Stimulated activated CD4-positive, alpha-beta T cell treated with anti-CD3 and anti-CD28 coated beads, Interleukin-1b, Interleukin-23, amount 100 ng/mL, for 1 hour (primary cell): ENCODE data around the gene PASK.

Experiments used
- DNase-seq, 2 donors: peaks; one replicate each; pipeline ENCODE4 v3.0.0-alpha.2; 2020; ENCODE audit warnings: low read depth in 2 of 2

PASK gene

DNA sequence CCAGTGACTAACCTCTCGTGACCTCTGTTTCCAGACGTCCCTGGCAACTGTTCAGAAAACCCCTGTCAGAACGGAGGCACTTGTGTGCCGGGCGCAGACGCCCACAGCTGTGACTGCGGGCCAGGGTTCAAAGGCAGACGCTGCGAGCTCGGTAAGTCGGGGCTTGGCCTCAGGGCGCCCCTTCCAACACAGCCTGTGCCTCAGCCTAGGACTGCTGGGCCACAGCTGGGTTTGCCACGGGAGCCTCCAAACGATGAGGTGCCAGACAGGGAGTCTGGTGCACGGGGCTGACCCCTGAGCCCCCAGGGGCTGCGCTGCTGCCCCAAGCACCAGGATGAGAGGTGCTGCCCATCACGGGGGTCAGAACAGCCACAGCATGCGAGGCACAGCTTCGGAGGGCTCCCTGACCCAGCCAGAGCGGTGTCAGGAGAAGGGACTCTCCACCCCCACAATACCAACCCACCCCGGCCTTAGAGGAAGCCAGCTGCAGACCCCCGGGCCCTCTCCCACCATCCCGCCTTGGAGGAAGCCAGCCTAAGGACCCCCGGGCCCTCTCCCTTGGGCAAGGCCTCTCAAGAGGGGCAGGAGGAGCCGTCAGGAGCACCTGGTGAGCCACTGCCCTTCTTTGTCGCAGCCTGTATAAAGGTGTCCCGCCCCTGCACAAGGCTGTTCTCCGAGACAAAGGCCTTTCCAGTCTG is 67.5 kb downstream of the PASK start:
- DNase-seq, result no peak

DNA sequence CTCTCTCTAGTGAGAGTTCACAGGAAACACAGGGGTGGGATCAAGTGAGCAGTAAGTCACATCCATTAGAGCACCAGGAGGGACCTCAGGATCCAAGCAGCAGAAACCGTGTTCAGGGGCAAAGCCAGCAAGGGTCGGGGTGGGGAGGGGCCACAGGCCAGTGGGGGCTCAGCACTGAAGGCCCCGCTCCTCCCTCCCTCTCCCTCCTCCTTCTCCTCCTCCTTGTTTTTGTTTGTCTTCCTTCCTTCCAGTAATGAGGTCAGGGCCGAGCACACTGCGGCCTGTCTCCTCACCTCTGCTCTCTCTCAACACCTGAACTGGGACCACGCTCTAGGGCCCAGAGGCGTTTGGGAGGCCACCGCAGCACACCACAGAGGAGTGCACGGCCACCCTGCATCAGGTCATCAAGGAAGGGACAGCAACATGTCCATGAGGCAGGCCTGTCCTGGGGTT is 68.1 kb downstream of the PASK start:
- DNase-seq, result no peak

DNA sequence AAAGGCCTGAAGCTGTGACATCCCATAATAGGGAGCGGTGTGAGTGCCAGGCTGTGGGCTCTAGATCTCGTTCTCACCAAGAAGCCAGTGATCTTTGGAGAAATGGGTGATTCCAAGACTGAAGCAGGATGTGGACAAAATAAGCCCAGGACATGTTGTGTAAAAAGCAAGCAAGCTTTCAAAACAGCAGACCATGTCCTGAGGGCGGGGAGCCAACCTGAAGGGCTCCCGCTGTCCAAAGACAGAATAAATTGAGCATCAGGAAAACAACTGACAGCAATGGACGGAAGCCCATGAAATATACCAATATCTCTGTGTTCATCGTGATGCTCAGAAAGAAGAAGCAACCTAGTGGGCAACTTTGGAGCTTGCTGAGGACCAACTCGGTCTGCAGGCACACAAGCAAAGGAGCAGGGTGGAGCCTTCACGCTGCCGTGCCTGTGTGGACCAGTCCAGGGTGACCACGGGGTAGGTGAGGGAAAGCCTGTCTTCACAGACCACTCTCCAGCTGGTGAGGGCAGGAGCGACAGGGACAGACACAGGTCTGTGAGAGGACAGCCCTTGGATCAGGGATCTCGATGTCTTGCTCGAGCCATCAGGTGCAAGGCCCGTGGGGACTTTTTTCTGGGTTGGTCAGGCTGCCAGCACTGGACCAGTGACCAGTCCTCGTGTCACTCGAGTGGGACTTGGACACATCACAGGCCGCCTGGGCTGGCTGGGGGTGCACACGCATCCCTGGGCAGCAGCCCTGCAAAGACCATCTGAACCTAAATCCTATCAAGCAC is 68.7 kb downstream of the PASK start:
- no peak for DNase-seq

- no peak for DNase-seq
These were observed 74.3 kb downstream of the PASK start for GRCh38 chr2:241074901-241075540.

- DNase-seq, result no peak
These were observed 75.0 kb downstream of the PASK start for GRCh38 chr2:241074065-241074818.

DNA sequence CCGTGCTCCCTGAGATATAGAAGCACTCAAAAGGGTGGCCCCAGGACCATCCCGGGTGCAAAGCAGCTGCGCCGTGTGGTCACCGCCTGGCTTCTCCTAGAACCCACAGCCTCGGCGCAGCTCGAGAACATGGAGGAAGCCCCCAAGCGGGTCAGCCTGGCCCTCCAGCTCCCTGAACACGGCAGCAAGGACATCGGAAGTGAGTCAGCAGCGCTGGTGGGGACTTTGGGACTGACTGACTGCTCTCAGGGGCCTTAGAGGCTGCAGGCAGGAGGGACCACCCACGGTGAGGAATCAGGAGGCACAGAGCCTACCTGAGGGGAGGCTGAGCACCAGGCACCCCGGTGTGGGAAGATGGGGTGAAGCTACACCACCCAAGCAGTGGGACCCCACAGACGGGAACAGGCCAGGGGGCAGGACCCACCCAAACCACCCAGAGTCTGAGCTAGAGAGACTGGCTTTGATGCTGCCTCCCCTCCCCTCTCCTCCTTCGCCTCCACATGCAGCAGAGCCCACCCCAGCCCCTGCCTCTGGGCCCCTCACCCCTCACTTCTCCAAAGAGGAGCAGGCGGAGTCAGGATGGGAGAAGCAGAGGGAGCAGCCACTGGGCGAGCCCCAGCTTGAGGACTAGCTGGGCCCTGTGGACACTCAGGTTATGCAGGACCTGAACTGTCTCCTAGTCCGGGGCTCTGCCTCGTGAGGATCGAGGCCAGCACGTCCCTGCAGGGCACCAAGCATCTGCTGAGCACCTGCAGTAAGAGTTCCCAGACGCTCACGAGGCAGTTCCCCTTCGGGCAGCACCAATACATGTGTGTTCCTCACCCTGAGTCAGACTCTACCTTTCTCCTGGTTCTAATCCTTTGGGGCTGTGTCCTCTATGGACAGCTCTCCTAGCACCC is 75.9 kb downstream of the PASK start:
- DNase-seq, result no peak

GRCh38 chr2:241072553-241073165 is 76.6 kb downstream of the PASK start:
- no peak for DNase-seq

GRCh38 chr2:241072151-241072550 is 77.1 kb downstream of the PASK start:
- no peak for DNase-seq

DNA sequence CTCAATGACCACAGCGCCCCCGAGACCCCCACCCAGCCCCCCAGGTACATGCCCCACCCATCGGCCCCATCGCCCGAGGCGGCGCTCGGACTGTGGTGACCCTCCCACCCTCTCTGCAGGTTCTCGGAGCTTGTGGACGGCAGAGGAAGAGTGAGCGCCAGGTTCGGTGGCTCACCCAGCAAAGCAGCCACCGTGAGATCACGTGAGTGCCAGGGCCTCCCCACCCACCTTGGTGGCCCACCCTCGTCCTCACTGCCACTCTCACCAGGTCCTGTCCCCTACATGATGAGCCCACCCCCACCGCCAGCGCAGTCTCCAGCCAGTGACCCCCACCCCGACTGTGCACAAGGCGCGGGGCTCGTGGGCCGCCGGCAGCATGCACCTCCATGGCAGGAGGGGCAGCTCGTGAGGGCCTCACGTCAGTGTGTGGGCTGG is 77.6 kb downstream of the PASK start:
- DNase-seq, result no peak

- no peak for DNase-seq
These were observed 78.2 kb downstream of the PASK start for GRCh38 chr2:241070811-241071676.

DNA sequence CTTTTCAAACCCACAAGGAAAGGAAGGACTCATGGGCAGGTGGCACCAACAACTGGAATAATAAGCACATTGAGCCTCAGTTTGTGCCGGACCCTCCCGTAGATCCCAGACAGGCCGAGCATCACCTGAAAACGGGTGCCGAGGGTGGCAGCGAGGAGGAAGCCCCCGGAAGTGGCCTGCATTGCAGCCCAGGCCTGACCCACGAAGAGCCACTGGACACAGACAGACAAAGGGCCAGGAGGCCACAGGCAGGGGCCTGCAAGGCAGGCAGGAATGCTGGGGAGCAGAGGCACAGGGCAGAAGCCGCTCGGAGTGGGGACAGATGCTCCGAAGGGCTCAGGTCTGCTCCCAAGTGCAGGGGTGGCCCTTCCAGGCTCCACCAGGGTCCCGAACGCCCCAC is 78.9 kb downstream of the PASK start:
- DNase-seq, result no peak

GRCh38 chr2:241069821-241070281 is 79.4 kb downstream of the PASK start:
- no peak for DNase-seq

DNA sequence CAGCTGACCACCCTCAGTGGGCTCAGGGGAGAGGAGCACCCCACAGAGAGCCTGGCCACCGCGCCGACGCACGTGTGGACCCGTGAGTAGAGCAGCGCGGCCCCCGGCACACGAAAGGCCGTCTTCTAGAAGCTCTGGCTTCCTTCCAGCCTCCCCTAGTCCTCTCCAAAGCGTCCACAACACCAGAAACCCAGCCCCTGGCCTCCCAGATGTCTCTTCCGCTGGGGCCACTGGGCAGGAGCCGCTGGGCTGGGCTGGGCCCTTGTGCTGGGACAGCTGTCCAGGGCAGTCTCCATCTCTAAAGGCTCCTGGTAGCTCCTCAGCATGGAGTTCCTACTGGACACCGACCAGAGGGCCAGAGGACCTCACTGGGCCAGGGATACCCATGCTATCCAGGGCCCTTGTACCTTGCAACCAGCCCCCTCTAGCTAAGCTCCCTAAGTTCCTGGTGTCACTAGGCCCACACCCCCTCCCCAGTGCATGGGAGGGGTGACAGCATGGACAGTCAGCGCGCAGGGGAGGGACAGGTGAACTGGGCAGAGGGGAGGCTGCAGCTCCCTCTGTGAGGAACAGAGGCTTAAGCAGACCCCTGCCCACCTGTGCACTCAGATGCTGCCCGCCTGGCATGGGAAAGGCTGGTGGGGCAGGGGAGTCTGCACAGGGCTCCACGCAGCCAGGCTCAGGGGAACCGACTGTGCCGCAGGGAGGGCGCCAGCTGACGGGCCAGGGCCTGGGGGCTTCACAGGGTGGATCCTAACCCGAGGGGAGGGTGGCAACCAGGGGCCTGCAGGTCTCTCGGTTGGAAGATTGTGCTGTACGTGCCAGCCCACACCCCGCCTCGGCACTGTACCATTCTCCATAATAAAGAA is 80.1 kb downstream of the PASK start:
- no peak for DNase-seq

GRCh38 chr2:241068136-241068941 is 80.9 kb downstream of the PASK start:
- no peak for DNase-seq

- DNase-seq, result no peak
These were observed 81.7 kb downstream of the PASK start for GRCh38 chr2:241067501-241068135.

- DNase-seq, result no peak
These were observed 82.4 kb downstream of the PASK start for GRCh38 chr2:241066893-241067341.
